Ovary (tissue), 3 donors: ENCODE measurements around the gene CBS.
"Not testable (repeated sequence)": the region's sequence is repeated elsewhere in the genome, so short reads cannot be mapped to it uniquely, and the experiment has no call there.

Source experiments
- EP300 ChIP-seq: sonication (generic); formaldehyde crosslinking; IDR thresholded peaks from one replicate; pipeline ENCODE4 v1.6.1; 2017; ENCODE audit warnings: antibody characterized with exemption
- POLR2A ChIP-seq: fragments of 450-650 bp; IDR thresholded peaks from one replicate; pipeline ENCODE4 v1.6.1; 2017; ENCODE audit warnings: antibody characterized with exemption, mild to moderate bottlenecking, moderate library complexity
- TF ChIP-seq, protein P1 (sequence below), 3 donors: fragments of 450-650 bp in 2 of 3; fragments of 200-600 bp in 1 of 3; IDR thresholded peaks; one replicate each; pipeline versions ENCODE4 v1.5.1 to v1.8.0; 2016 to 2022; ENCODE audit warnings: antibody characterized with exemption in 3 of 3, mild to moderate bottlenecking in 1 of 3
- donor health status: DM: no; HTN: no; CAD: no.

DNA sequence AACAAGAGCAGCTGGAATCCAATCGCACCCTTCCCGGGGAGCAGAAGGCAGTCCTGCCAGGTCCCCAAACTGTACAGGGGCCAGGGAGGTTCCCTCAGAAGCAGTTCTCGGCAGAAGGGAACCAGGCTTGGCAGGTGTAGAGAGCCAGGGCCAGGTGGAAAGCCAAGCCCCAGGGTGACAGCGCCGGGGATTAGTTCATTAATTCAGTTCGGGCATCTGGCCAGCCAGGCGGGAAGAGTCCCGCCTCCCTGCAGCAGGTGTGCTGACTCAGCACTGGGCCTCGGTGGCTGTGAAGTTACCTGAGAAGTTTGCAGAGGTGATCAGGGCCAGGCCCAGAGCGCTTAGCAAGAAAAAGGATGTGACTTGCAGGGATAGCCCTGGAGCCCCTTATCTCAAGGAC lies 6.0 kb downstream of the CBS start:
- not testable (repeated sequence) for TF ChIP-seq EP300, POLR2A
- TF ChIP-seq, protein P1, sequence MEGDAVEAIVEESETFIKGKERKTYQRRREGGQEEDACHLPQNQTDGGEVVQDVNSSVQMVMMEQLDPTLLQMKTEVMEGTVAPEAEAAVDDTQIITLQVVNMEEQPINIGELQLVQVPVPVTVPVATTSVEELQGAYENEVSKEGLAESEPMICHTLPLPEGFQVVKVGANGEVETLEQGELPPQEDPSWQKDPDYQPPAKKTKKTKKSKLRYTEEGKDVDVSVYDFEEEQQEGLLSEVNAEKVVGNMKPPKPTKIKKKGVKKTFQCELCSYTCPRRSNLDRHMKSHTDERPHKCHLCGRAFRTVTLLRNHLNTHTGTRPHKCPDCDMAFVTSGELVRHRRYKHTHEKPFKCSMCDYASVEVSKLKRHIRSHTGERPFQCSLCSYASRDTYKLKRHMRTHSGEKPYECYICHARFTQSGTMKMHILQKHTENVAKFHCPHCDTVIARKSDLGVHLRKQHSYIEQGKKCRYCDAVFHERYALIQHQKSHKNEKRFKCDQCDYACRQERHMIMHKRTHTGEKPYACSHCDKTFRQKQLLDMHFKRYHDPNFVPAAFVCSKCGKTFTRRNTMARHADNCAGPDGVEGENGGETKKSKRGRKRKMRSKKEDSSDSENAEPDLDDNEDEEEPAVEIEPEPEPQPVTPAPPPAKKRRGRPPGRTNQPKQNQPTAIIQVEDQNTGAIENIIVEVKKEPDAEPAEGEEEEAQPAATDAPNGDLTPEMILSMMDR (IDR thresholded peaks at IDR 0.05), result not testable (repeated sequence)
